HEK293 (cell line): ENCODE data around the gene SPEM2.

Experiments
- BCL6B ChIP-seq: fragments of 450-650 bp; formaldehyde crosslinking; IDR thresholded peaks from 2 replicates; pipeline ENCODE4 v1.5.1; 2017; ENCODE audit warnings: missing biosample characterization, missing genetic modification characterization
- CTCF ChIP-seq: fragments of 450-650 bp; formaldehyde crosslinking; IDR thresholded peaks from 2 replicates; pipeline ENCODE4 v1.5.1; 2016; ENCODE audit warnings: missing biosample characterization, missing genetic modification characterization
- SETDB1 ChIP-seq: IDR thresholded peaks from one replicate; pipeline ENCODE4 v1.6.1; 2017; ENCODE audit warnings: mild to moderate bottlenecking, low read length, moderate library complexity, mixed read lengths; ENCODE audit not compliant: insufficient read length
- YY1 ChIP-seq: fragments of 450-650 bp; formaldehyde crosslinking; IDR thresholded peaks from 2 replicates; pipeline ENCODE4 v1.5.1; 2018; ENCODE audit warnings: missing biosample characterization, missing genetic modification characterization
- ZFP37 ChIP-seq: fragments of 450-650 bp; formaldehyde crosslinking; IDR thresholded peaks from 2 replicates; pipeline ENCODE4 v1.5.1; 2016; ENCODE audit warnings: missing biosample characterization, missing genetic modification characterization
- ZNF16 ChIP-seq: fragments of 450-650 bp; formaldehyde crosslinking; IDR thresholded peaks from 2 replicates; pipeline ENCODE4 v1.5.1; 2016; ENCODE audit warnings: low read depth, missing biosample characterization, missing genetic modification characterization
- ZNF324 ChIP-seq: fragments of 450-650 bp; formaldehyde crosslinking; IDR thresholded peaks from 2 replicates; pipeline ENCODE4 v1.5.1; 2016; ENCODE audit warnings: missing biosample characterization, missing genetic modification characterization
- ZNF549 ChIP-seq: fragments of 450-650 bp; IDR thresholded peaks from 2 replicates; pipeline ENCODE4 v1.5.1; 2018; ENCODE audit warnings: missing biosample characterization, missing genetic modification characterization, mild to moderate bottlenecking, inconsistent platforms, moderate library complexity
- ZNF660 ChIP-seq: fragments of 450-650 bp; IDR thresholded peaks from 2 replicates; pipeline ENCODE4 v1.5.1; 2018; ENCODE audit warnings: missing biosample characterization, mild to moderate bottlenecking, missing genetic modification characterization
- TF ChIP-seq, protein P1 (sequence below): fragments of 450-650 bp; formaldehyde crosslinking; IDR thresholded peaks from 2 replicates; pipeline ENCODE4 v1.5.1; 2016; ENCODE audit warnings: missing biosample characterization, missing genetic modification characterization, low read depth
- TF ChIP-seq, protein P2 (sequence below): fragments of 450-650 bp; formaldehyde crosslinking; IDR thresholded peaks from 2 replicates; pipeline ENCODE4 v1.5.0; 2017; ENCODE audit warnings: missing biosample characterization, missing genetic modification characterization, borderline replicate concordance

DNA sequence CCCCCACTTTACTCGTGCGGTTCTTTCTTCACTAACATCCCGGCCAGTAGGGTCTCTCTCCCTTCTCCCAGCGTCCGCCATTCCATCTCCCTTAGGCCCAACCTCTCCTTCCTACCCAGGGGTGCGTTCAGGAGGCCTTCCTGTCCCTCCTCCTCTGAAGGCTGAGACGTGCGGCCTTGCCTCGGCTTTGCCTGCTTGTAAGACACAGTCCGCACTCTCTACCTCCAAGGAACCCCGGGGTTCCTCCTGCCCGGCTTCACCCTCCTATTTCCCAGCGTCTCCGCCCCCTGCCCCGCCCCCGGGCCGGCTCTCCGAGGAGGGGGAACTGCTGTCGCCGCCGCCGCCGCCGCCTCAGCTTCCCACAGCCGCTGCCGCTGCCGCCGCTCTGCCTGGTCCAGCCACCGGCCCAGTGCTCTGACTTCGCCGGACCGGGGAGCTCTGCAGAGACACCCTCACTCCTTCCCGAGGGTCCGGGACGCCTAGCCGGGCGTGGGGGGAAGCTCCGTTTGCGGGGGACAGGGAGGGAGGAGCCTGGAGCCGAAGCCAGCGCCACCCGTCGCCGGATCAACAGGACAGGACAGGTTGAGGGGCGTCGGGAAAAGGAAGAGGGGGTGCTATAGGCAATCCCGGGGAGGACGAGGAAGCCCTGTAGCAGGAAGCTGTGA is 12.7 kb downstream of the SPEM2 start:
- TF ChIP-seq SETDB1: no peak
- TF ChIP-seq CTCF (tag by site-specific recombination): no peak
- TF ChIP-seq BCL6B (tag by site-specific recombination): no peak
- no peak for TF ChIP-seq ZNF324
- TF ChIP-seq, protein P1, sequence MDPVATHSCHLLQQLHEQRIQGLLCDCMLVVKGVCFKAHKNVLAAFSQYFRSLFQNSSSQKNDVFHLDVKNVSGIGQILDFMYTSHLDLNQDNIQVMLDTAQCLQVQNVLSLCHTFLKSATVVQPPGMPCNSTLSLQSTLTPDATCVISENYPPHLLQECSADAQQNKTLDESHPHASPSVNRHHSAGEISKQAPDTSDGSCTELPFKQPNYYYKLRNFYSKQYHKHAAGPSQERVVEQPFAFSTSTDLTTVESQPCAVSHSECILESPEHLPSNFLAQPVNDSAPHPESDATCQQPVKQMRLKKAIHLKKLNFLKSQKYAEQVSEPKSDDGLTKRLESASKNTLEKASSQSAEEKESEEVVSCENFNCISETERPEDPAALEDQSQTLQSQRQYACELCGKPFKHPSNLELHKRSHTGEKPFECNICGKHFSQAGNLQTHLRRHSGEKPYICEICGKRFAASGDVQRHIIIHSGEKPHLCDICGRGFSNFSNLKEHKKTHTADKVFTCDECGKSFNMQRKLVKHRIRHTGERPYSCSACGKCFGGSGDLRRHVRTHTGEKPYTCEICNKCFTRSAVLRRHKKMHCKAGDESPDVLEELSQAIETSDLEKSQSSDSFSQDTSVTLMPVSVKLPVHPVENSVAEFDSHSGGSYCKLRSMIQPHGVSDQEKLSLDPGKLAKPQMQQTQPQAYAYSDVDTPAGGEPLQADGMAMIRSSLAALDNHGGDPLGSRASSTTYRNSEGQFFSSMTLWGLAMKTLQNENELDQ (tag by site-specific recombination): no peak
- TF ChIP-seq ZNF549 (tag by site-specific recombination): no peak
- no peak for TF ChIP-seq ZNF16 (tag by site-specific recombination)
- no peak for TF ChIP-seq ZNF660 (tag by site-specific recombination)
- TF ChIP-seq, protein P2, sequence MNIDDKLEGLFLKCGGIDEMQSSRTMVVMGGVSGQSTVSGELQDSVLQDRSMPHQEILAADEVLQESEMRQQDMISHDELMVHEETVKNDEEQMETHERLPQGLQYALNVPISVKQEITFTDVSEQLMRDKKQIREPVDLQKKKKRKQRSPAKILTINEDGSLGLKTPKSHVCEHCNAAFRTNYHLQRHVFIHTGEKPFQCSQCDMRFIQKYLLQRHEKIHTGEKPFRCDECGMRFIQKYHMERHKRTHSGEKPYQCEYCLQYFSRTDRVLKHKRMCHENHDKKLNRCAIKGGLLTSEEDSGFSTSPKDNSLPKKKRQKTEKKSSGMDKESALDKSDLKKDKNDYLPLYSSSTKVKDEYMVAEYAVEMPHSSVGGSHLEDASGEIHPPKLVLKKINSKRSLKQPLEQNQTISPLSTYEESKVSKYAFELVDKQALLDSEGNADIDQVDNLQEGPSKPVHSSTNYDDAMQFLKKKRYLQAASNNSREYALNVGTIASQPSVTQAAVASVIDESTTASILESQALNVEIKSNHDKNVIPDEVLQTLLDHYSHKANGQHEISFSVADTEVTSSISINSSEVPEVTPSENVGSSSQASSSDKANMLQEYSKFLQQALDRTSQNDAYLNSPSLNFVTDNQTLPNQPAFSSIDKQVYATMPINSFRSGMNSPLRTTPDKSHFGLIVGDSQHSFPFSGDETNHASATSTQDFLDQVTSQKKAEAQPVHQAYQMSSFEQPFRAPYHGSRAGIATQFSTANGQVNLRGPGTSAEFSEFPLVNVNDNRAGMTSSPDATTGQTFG (tag by site-specific recombination): no peak
- TF ChIP-seq ZFP37: no peak
- no peak for TF ChIP-seq YY1 (tag by site-specific recombination)
